Measurements from ENCODE around the gene OSBPL5.

The OSBPL5 gene

GRCh38 chr11:3195251-3196160, 30.4 kb upstream of the OSBPL5 start:
- H3K4me3 ChIP-seq (ENCODE audit: low read depth, low read length) = no peak overlapping the region
- H3K4me1 ChIP-seq (ENCODE audit: control insufficient read depth, insufficient read depth, low read length) = no peaks in the 10 kb centered on the region
- H3K9ac ChIP-seq (ENCODE audit: low read depth, low read length) = no peak overlapping the region
- no peaks in the 10 kb centered on the region for H3K9me3 ChIP-seq (ENCODE audit: control insufficient read depth, insufficient read depth, low read length)
- no peaks in the 10 kb centered on the region for H3K36me3 ChIP-seq (ENCODE audit: control insufficient read depth, insufficient read depth, low read length)
- H3K27me3 ChIP-seq (ENCODE audit: control insufficient read depth, insufficient read depth, low read length) = no peaks in the 10 kb centered on the region

GRCh38 chr11:3194016-3194816, 29.1 kb upstream of the OSBPL5 start:
- no peaks in the 10 kb centered on the region for H3K36me3 ChIP-seq (ENCODE audit: control insufficient read depth, insufficient read depth, low read length)
- H3K4me3 ChIP-seq (ENCODE audit: low read depth, low read length) = no peak overlapping the region
- no peaks in the 10 kb centered on the region for H3K9me3 ChIP-seq (ENCODE audit: control insufficient read depth, insufficient read depth, low read length)
- H3K27me3 ChIP-seq (ENCODE audit: control insufficient read depth, insufficient read depth, low read length) = no peaks in the 10 kb centered on the region
- H3K4me1 ChIP-seq (ENCODE audit: control insufficient read depth, insufficient read depth, low read length) = peaks cover 2% of the 10 kb centered on the region
- H3K9ac ChIP-seq (ENCODE audit: low read depth, low read length) = no peak overlapping the region

GRCh38 chr11:3193373-3194015, 28.4 kb upstream of the OSBPL5 start:
- H3K27me3 ChIP-seq (ENCODE audit: control insufficient read depth, insufficient read depth, low read length) = no peaks in the 10 kb centered on the region
- H3K9ac ChIP-seq (ENCODE audit: low read depth, low read length) = no peak overlapping the region
- H3K4me3 ChIP-seq (ENCODE audit: low read depth, low read length) = no peak overlapping the region
- H3K4me1 ChIP-seq (ENCODE audit: control insufficient read depth, insufficient read depth, low read length) = peaks cover 7% of the 10 kb centered on the region
- H3K9me3 ChIP-seq (ENCODE audit: control insufficient read depth, insufficient read depth, low read length) = no peaks in the 10 kb centered on the region
- no peaks in the 10 kb centered on the region for H3K36me3 ChIP-seq (ENCODE audit: control insufficient read depth, insufficient read depth, low read length)

GRCh38 chr11:3192511-3193372, 27.6 kb upstream of the OSBPL5 start:
- Histone ChIP-seq H3K9ac (ENCODE audit: low read depth, low read length) (no peak overlapping the region), H3K4me3 (ENCODE audit: low read depth, low read length) (no peak overlapping the region), H3K36me3 (ENCODE audit: control insufficient read depth, insufficient read depth, low read length) (no peaks in the 10 kb centered on the region), H3K4me1 (ENCODE audit: control insufficient read depth, insufficient read depth, low read length) (peaks cover 7% of the 10 kb centered on the region), H3K9me3 (ENCODE audit: control insufficient read depth, insufficient read depth, low read length) (no peaks in the 10 kb centered on the region), H3K27me3 (ENCODE audit: control insufficient read depth, insufficient read depth, low read length) (no peaks in the 10 kb centered on the region)

GRCh38 chr11:3191586-3192324, 26.6 kb upstream of the OSBPL5 start:
- H3K9me3 ChIP-seq (ENCODE audit: control insufficient read depth, insufficient read depth, low read length) = no peaks in the 10 kb centered on the region
- peaks cover 7% of the 10 kb centered on the region for H3K4me1 ChIP-seq (ENCODE audit: control insufficient read depth, insufficient read depth, low read length)
- no peaks in the 10 kb centered on the region for H3K36me3 ChIP-seq (ENCODE audit: control insufficient read depth, insufficient read depth, low read length)
- H3K9ac ChIP-seq (ENCODE audit: low read depth, low read length) = no peak overlapping the region
- no peaks in the 10 kb centered on the region for H3K27me3 ChIP-seq (ENCODE audit: control insufficient read depth, insufficient read depth, low read length)
- H3K4me3 ChIP-seq (ENCODE audit: low read depth, low read length) = no peak overlapping the region

GRCh38 chr11:3190600-3190999, 25.5 kb upstream of the OSBPL5 start:
- Histone ChIP-seq H3K4me3 (ENCODE audit: low read depth, low read length) (no peak overlapping the region), H3K9ac (ENCODE audit: low read depth, low read length) (no peak overlapping the region), H3K9me3 (ENCODE audit: control insufficient read depth, insufficient read depth, low read length) (no peaks in the 10 kb centered on the region), H3K27me3 (ENCODE audit: control insufficient read depth, insufficient read depth, low read length) (no peaks in the 10 kb centered on the region), H3K36me3 (ENCODE audit: control insufficient read depth, insufficient read depth, low read length) (no peaks in the 10 kb centered on the region), H3K4me1 (ENCODE audit: control insufficient read depth, insufficient read depth, low read length) (peaks cover 7% of the 10 kb centered on the region)

- Histone ChIP-seq H3K4me3 (ENCODE audit: low read depth, low read length) (no peak overlapping the region), H3K27me3 (ENCODE audit: control insufficient read depth, insufficient read depth, low read length) (no peaks in the 10 kb centered on the region), H3K4me1 (ENCODE audit: control insufficient read depth, insufficient read depth, low read length) (peaks cover 7% of the 10 kb centered on the region), H3K36me3 (ENCODE audit: control insufficient read depth, insufficient read depth, low read length) (no peaks in the 10 kb centered on the region), H3K9me3 (ENCODE audit: control insufficient read depth, insufficient read depth, low read length) (no peaks in the 10 kb centered on the region), H3K9ac (ENCODE audit: low read depth, low read length) (no peak overlapping the region)
Observed at GRCh38 chr11:3189886-3190583, 24.9 kb upstream of the OSBPL5 start.

GRCh38 chr11:3189196-3189843, 24.2 kb upstream of the OSBPL5 start:
- Histone ChIP-seq H3K36me3 (ENCODE audit: control insufficient read depth, insufficient read depth, low read length) (no peaks in the 10 kb centered on the region), H3K9me3 (ENCODE audit: control insufficient read depth, insufficient read depth, low read length) (no peaks in the 10 kb centered on the region), H3K4me1 (ENCODE audit: control insufficient read depth, insufficient read depth, low read length) (peaks cover 7% of the 10 kb centered on the region), H3K9ac (ENCODE audit: low read depth, low read length) (no peak overlapping the region), H3K27me3 (ENCODE audit: control insufficient read depth, insufficient read depth, low read length) (no peaks in the 10 kb centered on the region), H3K4me3 (ENCODE audit: low read depth, low read length) (peak overlapping the region; percentile 28)

GRCh38 chr11:3188496-3189195, 23.5 kb upstream of the OSBPL5 start:
- Histone ChIP-seq H3K36me3 (ENCODE audit: control insufficient read depth, insufficient read depth, low read length) (no peaks in the 10 kb centered on the region), H3K9ac (ENCODE audit: low read depth, low read length) (no peak overlapping the region), H3K9me3 (ENCODE audit: control insufficient read depth, insufficient read depth, low read length) (no peaks in the 10 kb centered on the region), H3K27me3 (ENCODE audit: control insufficient read depth, insufficient read depth, low read length) (no peaks in the 10 kb centered on the region), H3K4me3 (ENCODE audit: low read depth, low read length) (no peak overlapping the region), H3K4me1 (ENCODE audit: control insufficient read depth, insufficient read depth, low read length) (peaks cover 7% of the 10 kb centered on the region)

Measured in iPS-15b (cell line).